HUES6 (cell line): Measurements from ENCODE around the gene DDX5.
"Not testable (repeated sequence)": the region's sequence is repeated elsewhere in the genome, so short reads cannot be mapped to it uniquely, and the experiment has no call there.

ENCODE experiments used
- H3K27ac ChIP-seq: 2 replicates; pipeline ENCODE4 v1.7.0; 2013; ENCODE audit warnings: low read depth, mild to moderate bottlenecking, low read length, inconsistent platforms
- H3K27me3 ChIP-seq: 2 replicates; pipeline ENCODE4 v1.6.1; 2013; ENCODE audit warnings: low read length; ENCODE audit not compliant: control insufficient read depth, insufficient read depth
- H3K36me3 ChIP-seq: 2 replicates; pipeline ENCODE4 v1.6.1; 2013; ENCODE audit warnings: low read length; ENCODE audit not compliant: control insufficient read depth, insufficient read depth
- H3K4me1 ChIP-seq: 2 replicates; pipeline ENCODE4 v1.6.1; 2013; ENCODE audit warnings: low read length; ENCODE audit not compliant: control insufficient read depth, insufficient read depth
- H3K4me3 ChIP-seq: 2 replicates; pipeline ENCODE4 v1.5.1; 2013; ENCODE audit warnings: low read depth, low read length
- H3K9ac ChIP-seq: one replicate; pipeline ENCODE4 v1.6.1; 2013; ENCODE audit warnings: mild to moderate bottlenecking, low read length
- H3K9me3 ChIP-seq: 2 replicates; pipeline ENCODE4 v1.6.1; 2013; ENCODE audit warnings: low read depth, low read length; ENCODE audit not compliant: control insufficient read depth, insufficient read depth

The DDX5 gene

GRCh38 chr17:64500862-64501765, 5.0 kb downstream of the DDX5 start:
- H3K27ac ChIP-seq, result no peak overlapping the region
- no peaks in the 10 kb centered on the region for H3K9me3 ChIP-seq
- no peak overlapping the region for H3K4me3 ChIP-seq
- H3K4me1 ChIP-seq, result peaks cover 13% of the 10 kb centered on the region; the same call in 1 of the 2 replicates
- no peaks in the 10 kb centered on the region for H3K27me3 ChIP-seq
- no peak overlapping the region for H3K9ac ChIP-seq
- peaks cover 79% of the 10 kb centered on the region for H3K36me3 ChIP-seq

- Histone ChIP-seq H3K27ac (no peak overlapping the region), H3K9ac (no peak overlapping the region), H3K4me3 (no peak overlapping the region), H3K36me3 (peaks cover 76% of the 10 kb centered on the region), H3K27me3 (no peaks in the 10 kb centered on the region), H3K9me3 (no peaks in the 10 kb centered on the region), H3K4me1 (peaks cover 13% of the 10 kb centered on the region; the same call in 1 of the 2 replicates)
Measured at GRCh38 chr17:64500487-64500859, 5.6 kb downstream of the DDX5 start.

- H3K27ac ChIP-seq, result no peak overlapping the region
- peaks cover 13% of the 10 kb centered on the region; the same call in 1 of the 2 replicates for H3K4me1 ChIP-seq
- H3K27me3 ChIP-seq, result no peaks in the 10 kb centered on the region
- H3K36me3 ChIP-seq, result peaks cover 73% of the 10 kb centered on the region
- H3K9me3 ChIP-seq, result no peaks in the 10 kb centered on the region
- no peak overlapping the region for H3K9ac ChIP-seq
- no peak overlapping the region for H3K4me3 ChIP-seq
Measured at GRCh38 chr17:64499805-64500486, 6.1 kb downstream of the DDX5 start.

DNA sequence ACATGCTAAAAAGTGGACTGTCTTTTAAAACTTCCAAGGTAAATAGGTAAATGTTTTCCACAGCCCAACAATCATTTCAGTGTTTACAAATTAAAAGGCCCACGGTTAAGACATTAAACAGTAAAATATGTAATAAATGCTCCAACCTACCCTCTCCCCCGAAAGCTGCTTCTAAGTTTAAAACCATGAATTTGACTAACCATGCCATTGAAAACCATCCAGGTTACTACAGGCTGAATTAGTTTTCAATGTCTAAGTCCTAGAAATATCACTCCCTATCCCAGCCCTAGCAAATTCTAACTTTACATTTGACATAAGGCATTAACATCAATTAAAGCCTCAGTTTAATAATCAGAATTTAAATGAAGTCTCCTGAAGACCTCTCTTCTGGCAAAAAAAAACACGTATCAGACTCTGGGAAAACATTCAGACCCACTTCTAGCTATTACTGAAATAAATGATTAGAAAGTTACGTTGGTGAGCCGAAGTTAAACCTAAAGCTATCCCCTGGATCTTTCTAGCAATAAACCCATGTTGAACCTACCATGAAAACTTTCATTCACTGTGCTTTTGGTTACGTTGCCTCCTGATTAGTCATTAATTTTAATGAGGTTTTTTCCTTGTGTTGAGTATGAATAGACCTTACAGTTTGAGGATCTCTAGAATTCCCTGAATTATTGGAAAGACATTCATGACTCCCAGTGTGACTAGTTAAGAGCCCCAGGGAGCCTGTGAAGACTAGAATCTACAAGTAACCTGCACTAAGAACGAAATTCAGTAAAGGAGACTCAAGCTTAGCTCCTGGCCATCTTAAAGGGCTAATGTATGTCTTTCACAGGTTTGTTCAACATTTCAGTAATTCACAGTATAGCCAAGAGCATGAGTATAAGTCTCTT, 7.5 kb downstream of the DDX5 start:
- Histone ChIP-seq H3K27ac (no peak overlapping the region), H3K9me3 (no peaks in the 10 kb centered on the region), H3K9ac (peak overlapping the region; percentile 9), H3K36me3 (peaks cover 68% of the 10 kb centered on the region), H3K27me3 (no peaks in the 10 kb centered on the region), H3K4me3 (peak overlapping the region; percentile 85; the same call in 1 of the 2 replicates), H3K4me1 (peaks cover 17% of the 10 kb centered on the region; the same call in 1 of the 2 replicates)

GRCh38 chr17:64497565-64498035, 8.5 kb downstream of the DDX5 start:
- Histone ChIP-seq H3K4me1 (peaks cover 13% of the 10 kb centered on the region; the same call in 1 of the 2 replicates), H3K9ac (peak overlapping the region; percentile 82), H3K4me3 (peak overlapping the region; percentile 85), H3K27ac (peak overlapping the region; percentile 81; the same call in 1 of the 2 replicates), H3K36me3 (peaks cover 65% of the 10 kb centered on the region), H3K27me3 (no peaks in the 10 kb centered on the region), H3K9me3 (no peaks in the 10 kb centered on the region)

GRCh38 chr17:64496786-64497564, 9.1 kb downstream of the DDX5 start, which contains the start of gene POLG2:
Gene POLG2 (minus strand): TSS chr17:64497054. CDS start chr17:64496968, 86 bp downstream.
- H3K27ac ChIP-seq, result peak within 1 kb of the TSS; percentile 81
- H3K36me3 ChIP-seq, result peaks cover 65% of the 10 kb centered on the region
- peaks cover 13% of the 10 kb centered on the region; the same call in 1 of the 2 replicates for H3K4me1 ChIP-seq

DNA sequence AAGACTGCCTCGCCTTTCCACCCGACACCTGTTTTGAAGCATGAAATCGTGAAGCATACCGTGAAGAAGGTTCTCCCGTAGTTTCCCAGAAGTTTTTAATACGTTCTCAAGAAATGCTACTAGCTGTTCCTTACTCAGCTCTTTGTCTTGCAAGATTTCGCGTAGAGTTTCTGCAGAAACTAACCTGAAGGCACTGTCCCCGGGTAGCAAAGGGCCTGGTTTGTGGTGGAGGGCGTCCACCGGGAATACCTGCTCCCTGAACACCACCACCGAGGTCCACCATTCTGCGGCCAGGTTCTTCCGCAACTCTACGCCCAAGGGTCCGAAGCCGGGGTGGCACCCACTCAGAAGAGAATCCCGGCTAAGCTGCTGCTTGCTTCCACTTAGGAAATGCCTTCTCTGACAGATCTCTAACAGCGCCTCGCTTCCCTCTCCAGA, 9.7 kb downstream of the DDX5 start:
- peak overlapping the region; percentile 85 for H3K4me3 ChIP-seq
- H3K36me3 ChIP-seq, result peaks cover 65% of the 10 kb centered on the region
- H3K9ac ChIP-seq, result peak overlapping the region; percentile 82
- peak overlapping the region; percentile 81; the same call in 1 of the 2 replicates for H3K27ac ChIP-seq
- H3K9me3 ChIP-seq, result peaks cover 3% of the 10 kb centered on the region; the same call in 1 of the 2 replicates
- H3K4me1 ChIP-seq, result peaks cover 10% of the 10 kb centered on the region; the same call in 1 of the 2 replicates
- H3K27me3 ChIP-seq, result no peaks in the 10 kb centered on the region

More at GRCh38 chr17:64496786-64497564, 9.1 kb downstream of the DDX5 start, which contains the start of gene POLG2:
- Histone ChIP-seq H3K4me3 (peak within 1 kb of the TSS; percentile 85), H3K9me3 (no peaks in the 10 kb centered on the region), H3K9ac (peak within 1 kb of the TSS; percentile 82), H3K27me3 (no peaks in the 10 kb centered on the region)

DNA sequence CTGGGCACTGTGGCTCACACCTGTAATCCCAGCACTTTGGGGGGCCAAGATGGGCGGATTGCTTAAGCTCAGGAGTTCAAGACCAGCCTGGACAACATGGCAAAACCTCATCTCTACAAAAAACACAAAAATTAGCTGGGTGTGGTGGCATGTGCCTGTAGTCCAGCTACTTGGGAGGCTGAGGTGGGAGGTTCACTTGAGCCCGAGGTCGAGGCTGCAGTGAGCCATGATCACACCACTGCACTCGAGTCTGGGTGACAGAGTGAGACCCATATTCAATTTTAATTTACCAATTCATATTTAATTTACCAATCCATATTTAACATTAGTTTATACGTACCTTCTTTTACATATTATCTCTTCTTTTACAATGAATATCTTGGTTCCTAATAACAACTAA, 10.8 kb downstream of the DDX5 start:
- not testable (repeated sequence) for H3K4me1 ChIP-seq, H3K27me3 ChIP-seq, H3K9ac ChIP-seq, H3K27ac ChIP-seq, H3K9me3 ChIP-seq
- peak overlapping the region; percentile 85 for H3K4me3 ChIP-seq
- H3K36me3 ChIP-seq, result peaks cover 65% of the 10 kb centered on the region

DNA sequence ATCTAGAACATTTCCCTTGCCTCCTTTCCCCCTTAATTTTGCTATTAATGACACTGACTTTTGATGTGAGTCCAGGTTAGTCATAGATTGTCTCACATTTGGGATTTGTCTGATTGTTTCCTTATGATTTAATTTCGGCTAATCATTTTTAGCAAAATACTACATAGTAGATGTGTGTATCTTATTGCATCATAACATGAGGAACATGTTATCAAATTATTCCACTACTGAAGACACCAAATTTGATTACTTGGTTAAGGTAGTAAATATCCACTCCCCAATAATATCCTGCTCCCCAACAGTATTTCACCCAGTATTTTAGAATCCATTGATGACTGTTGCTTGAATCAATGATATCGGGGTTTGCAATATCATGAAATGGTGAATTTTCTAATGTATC, 12.0 kb downstream of the DDX5 start:
- Histone ChIP-seq H3K4me1 (peaks cover 4% of the 10 kb centered on the region; the same call in 1 of the 2 replicates), H3K36me3 (peaks cover 65% of the 10 kb centered on the region), H3K27me3 (no peaks in the 10 kb centered on the region), H3K9ac (no peak overlapping the region), H3K4me3 (peak overlapping the region; percentile 85), H3K27ac (no peak overlapping the region), H3K9me3 (peaks cover 4% of the 10 kb centered on the region; the same call in 1 of the 2 replicates)
